ENCODE measurements around the gene SOX30.

The SOX30 gene

GRCh38 chr5:157671592-157672330 lies 19.5 kb upstream of the SOX30 start:
- Mint-ChIP-seq H3K27ac (no peak overlapping the region), H3K4me3 (peak overlapping the region; percentile 90), H3K27me3 (peaks cover 22% of the 10 kb centered on the region)

GRCh38 chr5:157670662-157671591 lies 18.7 kb upstream of the SOX30 start, which contains the start of gene C5orf52:
C5orf52 (plus strand) TSS chr5:157671533; CDS start chr5:157671615, 82 bp downstream.
- Mint-ChIP-seq H3K36me3 (no peaks in the 10 kb centered on the region), H3K4me1 (peaks cover 27% of the 10 kb centered on the region)

More at GRCh38 chr5:157671592-157672330, 19.5 kb upstream of the SOX30 start:
- Mint-ChIP-seq H3K9me3 (no peaks in the 10 kb centered on the region), H3K4me1 (peaks cover 27% of the 10 kb centered on the region), H3K36me3 (no peaks in the 10 kb centered on the region)

GRCh38 chr5:157669701-157670097 lies 17.5 kb upstream of the SOX30 start:
- Mint-ChIP-seq H3K4me3 (peak overlapping the region; percentile 90), H3K36me3 (peaks cover 2% of the 10 kb centered on the region), H3K27me3 (peaks cover 22% of the 10 kb centered on the region), H3K27ac (no peak overlapping the region), H3K9me3 (peaks cover 5% of the 10 kb centered on the region), H3K4me1 (peaks cover 27% of the 10 kb centered on the region)

More at GRCh38 chr5:157670662-157671591, 18.7 kb upstream of the SOX30 start, which contains the start of gene C5orf52:
- Mint-ChIP-seq H3K9me3 (peaks cover 1% of the 10 kb centered on the region), H3K27ac (peak within 1 kb of the TSS; percentile 31), H3K4me3 (peak within 1 kb of the TSS; percentile 90), H3K27me3 (peaks cover 22% of the 10 kb centered on the region)

- H3K36me3 Mint-ChIP-seq = peaks cover 3% of the 10 kb centered on the region
- H3K9me3 Mint-ChIP-seq = peaks cover 5% of the 10 kb centered on the region
- H3K27me3 Mint-ChIP-seq = peaks cover 19% of the 10 kb centered on the region
- H3K4me3 Mint-ChIP-seq = no peak overlapping the region
- peaks cover 27% of the 10 kb centered on the region for H3K4me1 Mint-ChIP-seq
- H3K27ac Mint-ChIP-seq = no peak overlapping the region
Measured at GRCh38 chr5:157668356-157668755, 16.1 kb upstream of the SOX30 start.

GRCh38 chr5:157665467-157666070 lies 13.3 kb upstream of the SOX30 start:
- Mint-ChIP-seq H3K36me3 (peaks cover 5% of the 10 kb centered on the region), H3K4me1 (peaks cover 9% of the 10 kb centered on the region), H3K4me3 (no peak overlapping the region), H3K27ac (peak overlapping the region; percentile 36), H3K27me3 (peaks cover 13% of the 10 kb centered on the region), H3K9me3 (peaks cover 5% of the 10 kb centered on the region)

GRCh38 chr5:157659868-157660660 lies 7.8 kb upstream of the SOX30 start:
- Mint-ChIP-seq H3K27ac (no peak overlapping the region), H3K27me3 (no peaks in the 10 kb centered on the region), H3K4me3 (no peak overlapping the region), H3K36me3 (peaks cover 9% of the 10 kb centered on the region), H3K4me1 (no peaks in the 10 kb centered on the region), H3K9me3 (peaks cover 13% of the 10 kb centered on the region)

GRCh38 chr5:157658893-157659292 lies 6.7 kb upstream of the SOX30 start:
- Mint-ChIP-seq H3K36me3 (peaks cover 8% of the 10 kb centered on the region), H3K4me3 (no peak overlapping the region), H3K4me1 (no peaks in the 10 kb centered on the region), H3K9me3 (peaks cover 13% of the 10 kb centered on the region), H3K27ac (no peak overlapping the region), H3K27me3 (no peaks in the 10 kb centered on the region)

GRCh38 chr5:157657516-157657915 lies 5.3 kb upstream of the SOX30 start:
- H3K9me3 Mint-ChIP-seq = peaks cover 23% of the 10 kb centered on the region
- peaks cover 6% of the 10 kb centered on the region for H3K4me1 Mint-ChIP-seq
- H3K27ac Mint-ChIP-seq = no peak overlapping the region
- H3K4me3 Mint-ChIP-seq = no peak overlapping the region
- H3K27me3 Mint-ChIP-seq = no peaks in the 10 kb centered on the region
- H3K36me3 Mint-ChIP-seq = peaks cover 12% of the 10 kb centered on the region

- peaks cover 16% of the 10 kb centered on the region for H3K9me3 Mint-ChIP-seq
- peak overlapping the region; percentile 89 for H3K27ac Mint-ChIP-seq
- peaks cover 11% of the 10 kb centered on the region for H3K4me1 Mint-ChIP-seq
- peak overlapping the region; percentile 78 for H3K4me3 Mint-ChIP-seq
- peaks cover 8% of the 10 kb centered on the region for H3K36me3 Mint-ChIP-seq
- no peaks in the 10 kb centered on the region for H3K27me3 Mint-ChIP-seq
Measured at GRCh38 chr5:157651623-157652376, 438 bp downstream of the SOX30 start.

- peaks cover 8% of the 10 kb centered on the region for H3K36me3 Mint-ChIP-seq
- H3K27me3 Mint-ChIP-seq = no peaks in the 10 kb centered on the region
- H3K27ac Mint-ChIP-seq = no peak overlapping the region
- H3K4me1 Mint-ChIP-seq = peaks cover 11% of the 10 kb centered on the region
- H3K9me3 Mint-ChIP-seq = peaks cover 10% of the 10 kb centered on the region
- no peak overlapping the region for H3K4me3 Mint-ChIP-seq
Measured at GRCh38 chr5:157650991-157651611, 1.1 kb downstream of the SOX30 start.

- peaks cover 11% of the 10 kb centered on the region for H3K4me1 Mint-ChIP-seq
- peaks cover 7% of the 10 kb centered on the region for H3K36me3 Mint-ChIP-seq
- no peaks in the 10 kb centered on the region for H3K27me3 Mint-ChIP-seq
- H3K4me3 Mint-ChIP-seq = no peak overlapping the region
- H3K27ac Mint-ChIP-seq = no peak overlapping the region
- H3K9me3 Mint-ChIP-seq = peaks cover 10% of the 10 kb centered on the region
Measured at GRCh38 chr5:157649101-157649500, 3.1 kb downstream of the SOX30 start.

- H3K27me3 Mint-ChIP-seq = no peaks in the 10 kb centered on the region
- no peak overlapping the region for H3K27ac Mint-ChIP-seq
- peaks cover 4% of the 10 kb centered on the region for H3K36me3 Mint-ChIP-seq
- H3K4me3 Mint-ChIP-seq = no peak overlapping the region
- H3K4me1 Mint-ChIP-seq = peaks cover 11% of the 10 kb centered on the region
- peaks cover 7% of the 10 kb centered on the region for H3K9me3 Mint-ChIP-seq
Measured at GRCh38 chr5:157648275-157648990, 3.8 kb downstream of the SOX30 start.

- no peaks in the 10 kb centered on the region for H3K4me1 Mint-ChIP-seq
- H3K36me3 Mint-ChIP-seq = no peaks in the 10 kb centered on the region
- H3K4me3 Mint-ChIP-seq = no peak overlapping the region
- H3K27ac Mint-ChIP-seq = no peak overlapping the region
- no peaks in the 10 kb centered on the region for H3K9me3 Mint-ChIP-seq
- H3K27me3 Mint-ChIP-seq = no peaks in the 10 kb centered on the region
Measured at GRCh38 chr5:157640406-157641066, 11.7 kb downstream of the SOX30 start.
